ENCODE results near the gene AKNAD1. TPM values are rescaled to one million over a fixed set of nuclear protein-coding genes. Genes with fewer than 3 reads are reported as not detected.
"Not testable (repeated sequence)": the region's sequence is repeated elsewhere in the genome, so short reads cannot be mapped to it uniquely, and the experiment has no call there.

AKNAD1 gene
- total RNA-seq, 1 donor, result 0.27 TPM

DNA sequence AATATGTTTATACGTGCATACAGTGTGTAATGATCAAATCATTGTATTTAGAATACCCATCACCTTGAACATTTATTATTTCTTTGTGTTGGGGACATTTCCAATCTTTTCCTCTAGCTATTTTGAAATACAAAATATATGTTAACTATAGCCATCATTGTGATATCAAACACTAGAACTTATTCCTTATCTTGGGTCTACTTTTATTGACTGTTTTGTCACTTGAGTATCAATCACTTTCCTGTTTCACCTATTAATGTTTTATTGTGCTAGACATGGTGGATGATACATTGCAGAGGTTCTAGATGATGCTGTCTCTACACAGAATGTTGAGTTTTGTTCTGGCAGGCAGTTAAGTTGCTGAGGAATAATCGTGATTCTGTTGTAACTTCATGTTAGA is 64.5 kb downstream of the AKNAD1 start:
- TF ChIP-seq, protein P1, sequence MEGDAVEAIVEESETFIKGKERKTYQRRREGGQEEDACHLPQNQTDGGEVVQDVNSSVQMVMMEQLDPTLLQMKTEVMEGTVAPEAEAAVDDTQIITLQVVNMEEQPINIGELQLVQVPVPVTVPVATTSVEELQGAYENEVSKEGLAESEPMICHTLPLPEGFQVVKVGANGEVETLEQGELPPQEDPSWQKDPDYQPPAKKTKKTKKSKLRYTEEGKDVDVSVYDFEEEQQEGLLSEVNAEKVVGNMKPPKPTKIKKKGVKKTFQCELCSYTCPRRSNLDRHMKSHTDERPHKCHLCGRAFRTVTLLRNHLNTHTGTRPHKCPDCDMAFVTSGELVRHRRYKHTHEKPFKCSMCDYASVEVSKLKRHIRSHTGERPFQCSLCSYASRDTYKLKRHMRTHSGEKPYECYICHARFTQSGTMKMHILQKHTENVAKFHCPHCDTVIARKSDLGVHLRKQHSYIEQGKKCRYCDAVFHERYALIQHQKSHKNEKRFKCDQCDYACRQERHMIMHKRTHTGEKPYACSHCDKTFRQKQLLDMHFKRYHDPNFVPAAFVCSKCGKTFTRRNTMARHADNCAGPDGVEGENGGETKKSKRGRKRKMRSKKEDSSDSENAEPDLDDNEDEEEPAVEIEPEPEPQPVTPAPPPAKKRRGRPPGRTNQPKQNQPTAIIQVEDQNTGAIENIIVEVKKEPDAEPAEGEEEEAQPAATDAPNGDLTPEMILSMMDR (IDR thresholded peaks at IDR 0.05; ENCODE audit: insufficient read depth, low read length), result no peak
- DNase-seq (ENCODE audit: low read depth), result no peak
- no peak overlapping the region for H3K4me3 ChIP-seq (ENCODE audit: low read depth, low read length)

DNA sequence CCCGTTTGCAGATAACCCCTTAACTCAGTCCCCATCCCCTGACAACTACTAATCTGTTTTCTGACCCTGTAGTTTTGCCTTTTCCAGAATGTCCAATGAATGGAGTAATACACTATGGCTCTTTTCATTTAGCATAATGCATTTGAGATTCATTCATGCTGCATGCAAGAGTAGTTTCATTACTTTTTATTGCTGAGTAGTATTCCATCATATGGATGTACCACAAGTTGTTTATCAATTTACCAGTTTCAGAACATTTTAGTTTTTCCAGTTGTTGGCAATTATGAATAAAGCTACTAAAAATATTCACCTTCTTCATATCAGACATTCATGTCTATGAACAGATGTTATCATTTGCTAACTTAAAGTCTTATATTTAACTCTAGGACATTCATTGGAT is 65.1 kb downstream of the AKNAD1 start:
- TF ChIP-seq, protein P1 (IDR thresholded peaks at IDR 0.05; ENCODE audit: insufficient read depth, low read length), result no peak
- no peak for DNase-seq (ENCODE audit: low read depth)

DNA sequence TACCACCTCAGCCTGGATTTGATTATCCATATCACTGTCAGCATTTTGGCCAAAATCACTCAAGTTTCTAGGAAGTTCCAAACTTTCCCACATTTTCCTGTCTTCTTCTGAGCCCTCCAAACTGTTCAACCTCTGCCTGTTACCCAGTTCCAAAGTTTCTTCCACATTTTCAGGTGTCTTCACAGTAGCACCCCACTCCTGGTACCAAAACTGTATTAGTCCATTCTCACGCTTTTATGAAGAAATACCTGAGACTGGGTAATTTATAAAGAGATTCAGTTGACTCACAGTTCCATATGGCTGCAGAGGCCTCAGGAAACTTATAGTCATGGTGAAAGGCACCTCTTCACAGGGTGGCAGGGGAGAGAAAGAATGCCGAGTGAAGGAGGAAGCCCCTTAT is 71.0 kb downstream of the AKNAD1 start:
- TF ChIP-seq, protein P1 (IDR thresholded peaks at IDR 0.05; ENCODE audit: insufficient read depth, low read length), result no peak
- DNase-seq (ENCODE audit: low read depth), result no peak
- H3K4me3 ChIP-seq (ENCODE audit: low read depth, low read length), result no peak overlapping the region

More for the DNA sequence above, 65.1 kb downstream of the AKNAD1 start:
- no peak overlapping the region for H3K4me3 ChIP-seq (ENCODE audit: low read depth, low read length)

DNA sequence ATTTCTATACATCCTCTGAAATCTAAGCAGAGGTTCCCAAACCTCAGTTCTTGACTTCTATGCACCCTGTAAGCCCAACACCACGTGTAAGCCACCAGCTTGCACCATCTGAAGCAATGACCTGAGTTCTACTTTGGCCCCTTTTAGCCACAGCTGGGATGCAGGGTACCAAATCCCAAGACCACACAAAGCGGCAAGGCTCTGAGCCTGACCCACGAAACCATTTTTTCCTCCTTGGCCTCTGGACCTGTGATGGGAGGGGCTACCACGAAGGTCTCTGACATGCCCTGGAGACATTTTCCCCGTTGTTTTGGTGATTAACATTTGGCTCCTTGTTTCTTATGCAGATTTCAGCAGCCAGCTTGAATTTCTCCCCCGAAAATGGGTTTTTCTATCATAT is 71.6 kb downstream of the AKNAD1 start:
- DNase-seq (ENCODE audit: low read depth), result no peak
- TF ChIP-seq, protein P1 (IDR thresholded peaks at IDR 0.05; ENCODE audit: insufficient read depth, low read length), result no peak

GRCh38 chr1:108781575-108781944 is 75.3 kb downstream of the AKNAD1 start:
- H3K4me3 ChIP-seq (ENCODE audit: low read depth, low read length); DNase-seq (ENCODE audit: low read depth): not testable (repeated sequence)

More for the DNA sequence above, 71.6 kb downstream of the AKNAD1 start:
- no peak overlapping the region for H3K4me3 ChIP-seq (ENCODE audit: low read depth, low read length)

GRCh38 chr1:108780937-108781574 is 75.8 kb downstream of the AKNAD1 start:
- TF ChIP-seq, protein P1 (IDR thresholded peaks at IDR 0.05; ENCODE audit: insufficient read depth, low read length), result no peak
- H3K4me3 ChIP-seq (ENCODE audit: low read depth, low read length), result no peak overlapping the region
- DNase-seq (ENCODE audit: low read depth), result no peak

- TF ChIP-seq, protein P1 (IDR thresholded peaks at IDR 0.05; ENCODE audit: insufficient read depth, low read length), result no peak
- DNase-seq (ENCODE audit: low read depth), result no peak
- H3K4me3 ChIP-seq (ENCODE audit: low read depth, low read length), result no peak overlapping the region
Observed at GRCh38 chr1:108779455-108779854, 77.4 kb downstream of the AKNAD1 start.

All from fibroblast of the aortic adventitia (primary cell).